ENCODE results near the gene EDNRA.

Gene EDNRA

GRCh38 chr4:147542229-147542990 lies 61.5 kb downstream of the EDNRA start:
- no peak for DNase-seq (ENCODE audit: low spot score)

- DNase-seq (ENCODE audit: low spot score), result no peak
Observed at GRCh38 chr4:147543034-147543433, 62.1 kb downstream of the EDNRA start.

DNA sequence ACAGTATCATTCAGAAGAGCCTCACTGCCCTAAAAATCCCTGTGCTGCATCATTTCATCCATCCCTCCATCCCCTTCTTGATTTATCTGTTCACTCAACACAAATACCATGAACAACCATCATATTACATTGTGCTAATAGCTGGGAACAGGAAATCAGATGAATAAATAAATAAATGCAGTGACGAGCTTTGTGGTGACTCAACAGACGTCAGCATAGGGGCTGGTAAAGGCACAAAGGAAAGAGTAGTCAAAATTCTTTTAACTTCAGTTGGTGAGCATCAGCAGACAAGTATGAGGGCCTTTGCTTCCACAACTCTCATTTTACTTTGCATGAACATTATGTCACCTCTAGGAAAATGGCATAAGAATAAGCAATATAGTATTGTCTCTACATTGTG lies 65.5 kb downstream of the EDNRA start:
- DNase-seq (ENCODE audit: low spot score), result no peak

- no peak for DNase-seq (ENCODE audit: low spot score)
Observed at GRCh38 chr4:147547314-147548056, 66.6 kb downstream of the EDNRA start.

GRCh38 chr4:147548256-147548655 lies 67.4 kb downstream of the EDNRA start:
- DNase-seq (ENCODE audit: low spot score), result no peak

DNA sequence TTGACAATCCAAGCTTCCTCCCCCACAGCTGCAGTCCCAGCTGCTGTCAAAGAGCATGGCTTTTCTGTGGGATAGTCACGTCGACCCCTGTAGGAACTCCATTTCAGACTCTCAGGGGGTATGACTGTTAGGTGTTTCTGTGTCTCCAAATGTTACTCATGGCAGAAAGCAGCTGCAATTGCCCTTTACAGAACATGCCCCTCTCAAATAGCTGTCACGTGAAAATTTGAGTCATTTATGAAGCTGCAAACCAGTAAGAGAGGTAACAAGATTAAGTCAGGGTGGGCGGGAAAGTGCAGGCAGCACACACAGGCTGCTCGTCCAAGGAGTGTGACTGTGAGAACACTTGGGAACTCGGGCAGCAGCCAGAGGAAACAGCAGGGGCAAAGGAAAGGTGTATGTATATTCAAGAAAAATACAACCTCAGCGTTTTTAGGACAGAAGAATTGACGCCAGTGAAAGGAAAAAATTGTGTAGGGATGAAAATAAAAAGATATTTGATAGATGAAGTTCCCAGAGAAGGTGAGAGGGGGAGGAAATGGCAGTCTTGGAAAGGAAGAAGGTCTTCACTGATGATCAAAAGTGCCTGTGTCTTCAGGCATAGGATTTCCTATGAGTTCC lies 69.8 kb downstream of the EDNRA start:
- no peak for DNase-seq (ENCODE audit: low spot score)

- DNase-seq (ENCODE audit: low spot score), result no peak
Observed at GRCh38 chr4:147560625-147561024, 79.7 kb downstream of the EDNRA start.

DNA sequence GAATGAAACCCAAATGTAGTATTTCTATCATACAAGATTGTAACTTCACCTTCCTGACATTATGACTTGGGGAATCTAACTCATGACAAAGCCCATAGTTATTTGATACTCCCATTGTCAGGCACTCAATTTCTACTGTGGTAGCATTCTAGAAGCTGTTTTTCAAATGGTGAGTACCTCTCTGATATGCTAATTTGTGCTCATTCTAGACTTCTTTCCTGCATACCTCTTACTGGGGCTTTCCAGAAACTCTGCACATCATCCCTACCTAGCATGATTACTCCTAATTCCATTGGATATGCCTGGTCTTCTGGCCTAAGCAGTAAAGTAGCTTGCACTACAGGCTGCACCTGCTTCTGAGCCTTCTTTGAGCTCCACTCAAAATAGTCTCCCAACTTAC lies 85.9 kb downstream of the EDNRA start:
- DNase-seq (ENCODE audit: low spot score), result no peak

DNA sequence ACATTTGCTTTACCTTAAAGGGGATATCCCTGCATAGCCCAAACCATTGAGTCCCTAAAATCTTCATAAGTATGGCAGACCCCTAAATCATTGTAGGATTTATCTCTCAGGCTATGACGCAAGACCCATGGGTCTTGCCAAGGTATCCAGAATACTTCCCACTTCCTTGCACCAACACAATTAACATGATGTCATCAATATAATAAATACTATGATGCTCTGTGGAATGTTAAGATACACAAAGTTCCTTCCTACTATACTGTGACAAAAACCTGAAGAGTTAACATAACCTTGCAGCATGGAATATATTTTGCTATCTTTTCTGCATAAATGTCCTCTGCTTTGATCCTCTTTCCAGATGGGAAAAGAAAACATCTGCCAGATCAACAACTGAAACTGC lies 86.4 kb downstream of the EDNRA start:
- DNase-seq (ENCODE audit: low spot score), result no peak

DNA sequence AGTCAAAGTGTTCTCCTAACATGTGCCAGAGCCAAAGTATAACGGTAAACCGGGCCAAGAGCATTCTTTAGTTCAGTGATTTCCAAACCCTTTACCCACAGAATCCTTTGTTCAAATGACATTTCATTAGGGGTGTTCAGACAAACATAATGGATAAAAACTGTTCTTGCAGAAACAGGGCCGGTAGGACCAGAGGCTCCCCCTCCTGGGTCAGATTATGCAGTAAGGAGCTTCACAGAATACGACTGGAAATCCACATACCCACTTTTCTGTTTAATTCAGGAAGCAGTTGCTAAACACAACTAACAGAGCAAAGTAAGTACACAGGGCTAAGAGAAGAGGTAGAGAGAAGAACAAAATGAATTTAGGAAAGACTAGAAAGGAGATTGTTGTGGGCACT lies 89.7 kb downstream of the EDNRA start:
- no peak for DNase-seq (ENCODE audit: low spot score)

DNA sequence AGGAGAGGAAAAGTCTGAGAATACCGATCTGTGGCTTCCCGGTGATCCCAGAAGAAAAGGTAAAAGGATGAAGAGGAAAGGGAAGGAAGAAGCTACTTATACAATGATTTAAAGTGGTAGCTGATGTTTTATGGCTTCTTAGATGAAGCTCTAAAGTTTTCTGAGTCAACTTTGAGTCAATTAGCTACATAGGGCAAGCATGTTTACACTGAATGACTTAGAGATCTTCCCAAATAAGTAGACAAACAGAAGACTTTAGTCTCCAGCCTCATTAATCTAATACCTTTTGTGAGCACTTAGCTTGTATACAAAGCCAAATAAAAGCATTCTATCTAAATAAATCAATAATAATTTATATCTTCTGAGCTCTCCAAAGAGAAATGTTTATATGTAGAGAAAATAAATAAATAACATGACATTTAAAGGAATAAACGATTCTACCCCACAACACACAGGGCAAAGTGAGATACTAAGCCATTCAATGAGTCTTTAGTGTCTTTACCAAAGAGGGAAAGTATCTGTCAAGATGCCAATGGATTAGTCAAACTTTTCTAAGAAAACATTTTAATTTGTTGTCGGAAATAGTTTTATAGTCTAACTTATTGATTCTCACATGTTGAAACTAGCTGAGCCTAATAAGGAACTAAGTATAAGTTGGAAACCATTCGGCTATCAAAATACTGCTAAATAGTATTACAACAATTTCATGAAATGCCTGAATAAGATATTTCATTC lies 90.3 kb downstream of the EDNRA start:
- DNase-seq (ENCODE audit: low spot score), result no peak

GRCh38 chr4:147576084-147576483 lies 95.2 kb downstream of the EDNRA start:
- DNase-seq (ENCODE audit: low spot score), result no peak

DNA sequence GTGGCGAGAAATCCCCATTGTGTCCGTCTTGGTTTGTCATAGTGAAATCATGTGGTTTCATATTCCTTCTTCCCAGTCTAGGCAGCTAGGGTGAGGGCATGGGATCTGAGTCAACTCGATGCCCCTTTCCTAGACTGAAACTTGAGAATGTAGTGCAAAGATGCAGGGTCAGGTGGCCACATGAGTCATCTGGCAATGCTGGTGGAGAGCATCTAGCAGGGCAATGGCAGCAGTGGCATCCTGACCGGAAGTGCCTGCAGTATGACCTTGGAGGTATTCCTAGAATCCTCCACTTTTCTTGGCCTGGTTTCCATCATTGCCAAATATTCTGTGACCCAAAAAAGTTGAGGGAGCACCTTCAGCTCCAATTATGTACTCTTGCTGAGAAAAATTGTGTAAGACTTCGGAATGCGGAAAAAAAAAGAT lies 97.2 kb downstream of the EDNRA start:
- no peak for DNase-seq (ENCODE audit: low spot score)

- DNase-seq (ENCODE audit: low spot score), result no peak
Observed at GRCh38 chr4:147578593-147578992, 97.7 kb downstream of the EDNRA start.

GRCh38 chr4:147580396-147580795 lies 99.5 kb downstream of the EDNRA start:
- no peak for DNase-seq (ENCODE audit: low spot score)

GRCh38 chr4:147581606-147582350 lies 100.9 kb downstream of the EDNRA start:
- DNase-seq (ENCODE audit: low spot score), result no peak

GRCh38 chr4:147582386-147583060 lies 101.6 kb downstream of the EDNRA start:
- DNase-seq (ENCODE audit: low spot score), result no peak

DNA sequence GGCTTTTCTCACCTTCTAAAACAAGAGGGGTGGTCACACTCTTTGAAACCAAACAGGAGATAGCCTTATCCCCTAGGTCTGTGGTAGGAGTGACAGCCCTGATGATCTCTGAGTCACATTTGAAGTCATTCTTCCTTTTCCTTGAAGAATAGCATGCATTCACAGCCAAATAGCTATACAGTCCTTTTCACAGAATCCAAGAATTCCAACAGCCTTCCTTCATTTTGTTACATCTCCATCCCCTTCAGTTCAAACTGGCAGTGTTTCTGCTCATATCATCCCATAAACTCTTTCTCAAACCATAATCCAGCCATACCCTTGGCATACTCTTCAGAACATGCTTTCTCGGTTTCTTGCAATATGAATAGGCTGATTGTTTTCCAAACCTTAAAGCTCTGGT lies 103.0 kb downstream of the EDNRA start:
- no peak for DNase-seq (ENCODE audit: low spot score)

- no peak for DNase-seq (ENCODE audit: low spot score)
Observed at GRCh38 chr4:147586032-147586431, 105.1 kb downstream of the EDNRA start.

DNA sequence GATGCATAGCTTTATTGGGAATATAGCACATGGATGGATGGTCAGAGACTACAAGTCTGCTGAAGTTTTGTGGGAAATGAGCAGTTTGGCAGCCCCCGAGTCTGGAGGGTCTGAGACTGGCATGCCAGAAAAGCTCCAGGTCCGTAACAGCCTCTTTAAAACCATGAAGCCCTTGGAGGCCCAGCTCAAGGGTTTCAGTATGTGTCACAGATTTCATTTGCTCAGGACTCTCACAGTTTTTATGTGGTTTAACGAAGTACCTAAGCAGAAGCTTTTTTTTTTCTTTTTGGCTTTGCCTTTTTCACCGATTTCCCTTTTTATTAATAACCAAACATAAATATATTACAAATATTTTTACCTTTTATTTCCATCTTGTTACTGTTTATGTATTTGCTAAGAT lies 105.7 kb downstream of the EDNRA start:
- DNase-seq (ENCODE audit: low spot score), result no peak

DNA sequence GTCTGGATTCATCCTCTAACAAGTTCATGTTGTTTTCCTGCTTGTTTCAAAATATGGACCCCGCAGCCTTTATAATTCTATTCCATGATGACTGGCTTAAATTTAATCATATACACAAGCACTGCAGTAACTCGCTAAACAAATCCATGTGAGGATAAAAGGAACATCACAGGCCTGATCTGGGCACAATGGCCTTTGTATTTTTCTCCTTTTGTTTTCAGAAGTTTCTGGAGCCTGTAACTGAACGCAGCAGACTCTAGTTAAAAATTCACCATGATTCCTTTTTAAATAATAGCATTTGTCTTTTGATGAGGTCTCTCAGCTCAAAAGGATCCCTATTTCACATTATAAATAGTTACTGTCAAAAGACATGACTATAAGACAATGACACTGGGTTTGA lies 106.1 kb downstream of the EDNRA start:
- DNase-seq (ENCODE audit: low spot score), result no peak
